RPMI8226 (cell line): ENCODE measurements around the gene AQP5.

Source experiments
- DNase-seq: peaks from one replicate; pipeline ENCODE4 v3.0.0-alpha.2; 2015

AQP5 gene

DNA sequence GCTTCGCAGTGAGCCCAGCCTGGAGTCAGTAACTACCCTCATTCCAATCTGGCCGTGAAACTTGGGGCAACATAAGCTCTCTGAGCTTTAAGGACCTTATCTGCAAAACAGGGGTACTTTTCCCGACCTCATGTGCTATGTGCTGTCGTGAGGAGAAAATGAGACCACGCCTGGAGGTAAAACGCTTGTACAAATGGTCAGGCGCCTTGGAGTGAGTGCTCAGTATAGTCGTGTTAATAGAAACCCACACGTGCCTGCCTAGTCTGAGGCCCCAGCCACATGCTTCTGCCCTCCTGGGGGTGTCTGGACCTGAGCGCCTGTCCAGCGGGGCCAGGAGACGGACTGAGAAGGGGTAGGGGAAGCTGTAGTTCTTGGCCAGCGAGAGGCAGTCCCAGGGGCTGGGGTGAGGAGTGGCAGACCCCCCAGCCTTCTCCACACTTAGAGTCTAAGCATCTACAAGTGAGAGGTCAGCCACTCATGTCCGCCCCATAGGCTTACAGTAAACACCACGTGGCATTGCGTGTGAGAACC lies 4.9 kb downstream of the AQP5 start:
- no peak for DNase-seq

GRCh38 chr12:49967042-49967776 lies 5.5 kb downstream of the AQP5 start:
- DNase-seq: peak; percentile 89

- no peak for DNase-seq
These were observed 6.1 kb downstream of the AQP5 start for GRCh38 chr12:49967777-49968250.

DNA sequence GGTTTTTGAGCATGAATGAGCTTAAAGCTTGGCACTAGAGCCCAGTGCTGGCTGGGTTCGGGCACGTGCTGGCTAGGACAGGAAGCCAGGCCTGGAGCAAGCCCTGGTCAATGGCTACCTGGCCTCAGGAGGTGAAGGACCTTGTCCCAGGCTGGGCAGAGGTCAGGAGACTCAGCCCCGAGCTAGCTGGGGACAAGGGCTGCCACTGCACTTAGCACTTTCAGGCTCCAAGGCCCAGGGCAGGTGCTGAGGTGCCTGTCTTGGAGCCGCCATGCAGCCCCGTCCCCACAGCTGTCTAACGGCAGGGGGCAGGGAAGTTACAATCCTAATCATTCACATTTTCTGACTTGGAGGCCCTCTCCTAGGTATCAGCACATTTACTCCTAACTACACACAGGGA lies 6.8 kb downstream of the AQP5 start:
- DNase-seq: no peak

- DNase-seq: no peak
These were observed 7.4 kb downstream of the AQP5 start for GRCh38 chr12:49969027-49969426.

DNA sequence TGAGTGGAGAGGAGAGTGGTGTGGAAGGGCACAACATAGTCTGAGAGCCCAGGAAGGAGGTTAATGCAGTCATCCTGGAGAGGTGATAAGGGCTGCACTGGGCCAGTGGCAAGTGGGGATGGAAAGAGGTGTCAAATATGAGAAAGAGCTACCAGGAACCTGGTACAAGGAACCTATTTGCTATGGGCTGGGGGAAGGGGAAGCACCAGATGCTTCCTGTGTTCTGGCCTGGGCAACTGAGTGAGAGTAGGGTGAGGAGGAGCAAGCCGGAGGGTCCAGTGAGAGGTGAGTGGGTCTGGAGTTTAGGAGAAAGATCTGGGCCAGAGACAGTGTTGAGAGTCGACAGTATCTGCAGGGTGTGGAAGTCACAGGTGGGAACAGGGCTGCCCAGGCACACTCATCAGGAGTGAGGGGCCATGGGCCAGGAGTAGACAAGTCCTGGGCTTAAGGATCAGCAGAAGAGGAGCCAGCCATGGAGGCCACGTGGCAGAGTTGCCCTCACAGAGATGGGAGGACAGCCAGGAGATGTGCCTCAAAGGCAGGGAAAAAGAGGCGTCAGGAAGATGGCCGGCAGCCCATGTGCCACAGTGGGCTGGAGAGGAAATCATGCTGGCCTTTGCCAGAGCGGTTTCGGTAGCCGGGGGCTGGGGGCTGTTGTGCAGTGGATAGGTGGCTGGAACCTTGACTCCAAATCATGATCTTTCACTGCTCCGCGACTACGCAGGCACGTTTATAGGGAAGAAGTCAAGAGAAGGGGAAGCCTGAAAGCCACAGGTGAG lies 8.2 kb downstream of the AQP5 start:
- no peak for DNase-seq

- DNase-seq: no peak
These were observed 9.0 kb downstream of the AQP5 start for GRCh38 chr12:49970658-49971057.

DNA sequence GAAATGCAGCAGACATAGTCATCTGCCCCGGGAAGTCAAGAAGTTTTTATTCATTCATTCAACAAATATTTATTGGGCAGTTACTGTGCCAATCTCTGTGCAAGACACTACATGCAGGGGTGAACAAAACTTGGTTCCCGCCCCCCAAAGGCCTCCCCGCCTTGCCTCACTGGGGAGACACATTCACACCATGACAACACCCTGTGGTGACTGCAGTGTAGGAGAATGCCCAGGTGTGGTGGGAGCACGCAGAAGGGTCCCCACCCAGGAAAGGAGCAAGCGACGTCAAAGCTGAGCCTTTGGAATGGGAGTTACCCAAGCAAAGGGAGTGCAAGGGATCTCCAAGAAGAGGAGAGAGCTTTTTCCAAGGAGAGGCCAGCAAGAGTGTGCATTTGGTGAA lies 9.5 kb downstream of the AQP5 start:
- DNase-seq: no peak

DNA sequence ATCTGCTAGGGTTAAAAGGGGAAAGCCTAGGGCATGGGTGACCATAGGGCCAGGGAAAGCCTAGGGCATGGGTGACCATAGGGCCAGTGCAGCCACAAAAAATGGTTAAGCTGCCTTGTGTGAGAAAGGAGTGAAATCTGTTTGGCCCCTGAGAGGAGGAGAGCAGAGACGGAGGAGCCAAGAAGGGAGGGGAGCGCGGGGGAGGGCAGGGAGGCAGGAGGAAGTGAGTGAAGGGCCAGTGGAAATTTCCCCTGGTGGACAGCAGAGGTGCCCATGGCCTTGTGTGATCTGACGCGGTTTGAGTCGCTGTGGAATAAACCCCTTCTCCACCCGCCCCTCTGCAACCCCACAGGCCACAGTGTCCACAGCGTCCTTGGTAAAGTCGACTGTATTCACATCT lies 10.5 kb downstream of the AQP5 start:
- no peak for DNase-seq

- DNase-seq: no peak
These were observed 11.1 kb downstream of the AQP5 start, which contains the start of gene AQP6 for GRCh38 chr12:49972641-49973360. Gene AQP6 (plus strand): TSS chr12:49972947. CDS start chr12:49973174, 227 bp downstream.

GRCh38 chr12:49973361-49973830 lies 11.7 kb downstream of the AQP5 start:
- no peak for DNase-seq

DNA sequence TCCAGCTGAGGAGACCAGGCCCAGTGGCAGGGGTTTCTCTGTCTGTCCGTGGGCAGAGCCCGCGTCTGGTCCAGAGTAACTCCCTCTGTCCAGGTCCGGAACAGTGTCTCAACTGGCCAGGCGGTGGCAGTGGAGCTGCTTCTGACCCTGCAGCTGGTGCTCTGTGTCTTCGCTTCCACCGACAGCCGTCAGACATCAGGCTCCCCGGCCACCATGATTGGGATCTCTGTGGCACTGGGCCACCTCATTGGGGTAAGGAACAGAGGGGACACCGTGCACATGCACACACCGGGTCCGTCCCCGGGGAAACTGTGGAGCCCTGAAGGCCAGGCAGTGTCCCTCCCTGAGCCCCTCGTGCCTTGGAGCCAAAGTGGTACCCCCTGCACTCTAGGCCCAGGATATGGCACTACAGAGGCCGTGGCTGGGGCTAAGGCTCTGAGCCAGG lies 12.6 kb downstream of the AQP5 start:
- DNase-seq: peak; percentile 33

DNA sequence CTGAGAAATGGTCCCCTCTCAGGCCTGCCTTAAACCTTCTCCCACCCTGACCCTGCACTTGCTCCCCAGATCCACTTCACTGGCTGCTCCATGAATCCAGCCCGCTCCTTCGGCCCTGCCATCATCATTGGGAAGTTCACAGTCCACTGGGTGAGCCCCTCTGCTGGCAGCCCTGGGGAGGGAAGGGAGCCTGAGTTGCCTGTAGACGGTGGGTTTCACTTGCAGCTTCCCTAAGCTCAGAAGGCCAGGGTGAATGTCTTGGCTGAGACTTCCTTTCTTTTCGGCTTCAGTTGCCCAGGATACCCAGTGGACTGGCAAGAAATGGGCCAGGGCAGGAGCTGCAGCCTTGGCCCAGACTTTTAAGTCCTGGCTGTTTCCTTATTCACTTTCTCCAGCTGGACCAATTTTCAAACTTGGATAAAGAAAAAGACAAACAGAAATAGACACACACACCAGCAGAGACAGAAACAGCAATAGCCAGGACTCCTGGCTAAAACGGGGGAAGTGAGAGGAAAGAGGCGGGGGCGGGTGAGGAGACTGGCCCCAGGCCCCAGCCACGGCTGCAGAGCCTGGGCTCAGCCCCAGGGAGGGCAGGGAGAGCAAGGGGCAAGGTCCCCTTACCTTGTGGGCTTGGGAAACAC lies 13.1 kb downstream of the AQP5 start:
- no peak for DNase-seq

DNA sequence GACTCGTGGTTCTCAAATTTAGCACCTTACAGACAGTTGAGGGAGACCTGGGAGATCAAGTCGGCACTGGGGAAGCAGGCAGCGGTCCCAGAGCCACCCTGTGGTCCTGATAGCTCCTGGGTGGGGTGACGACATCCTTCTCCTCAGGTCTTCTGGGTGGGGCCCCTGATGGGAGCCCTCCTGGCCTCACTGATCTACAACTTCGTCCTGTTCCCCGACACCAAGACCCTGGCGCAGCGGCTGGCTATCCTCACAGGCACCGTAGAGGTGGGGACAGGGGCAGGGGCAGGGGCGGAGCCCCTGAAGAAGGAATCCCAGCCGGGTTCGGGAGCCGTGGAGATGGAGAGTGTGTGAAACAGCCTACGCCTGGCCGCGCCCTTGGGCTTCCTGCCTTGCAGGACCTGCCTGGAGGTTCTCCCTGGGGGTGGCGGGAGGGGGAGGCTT lies 13.7 kb downstream of the AQP5 start:
- no peak for DNase-seq

DNA sequence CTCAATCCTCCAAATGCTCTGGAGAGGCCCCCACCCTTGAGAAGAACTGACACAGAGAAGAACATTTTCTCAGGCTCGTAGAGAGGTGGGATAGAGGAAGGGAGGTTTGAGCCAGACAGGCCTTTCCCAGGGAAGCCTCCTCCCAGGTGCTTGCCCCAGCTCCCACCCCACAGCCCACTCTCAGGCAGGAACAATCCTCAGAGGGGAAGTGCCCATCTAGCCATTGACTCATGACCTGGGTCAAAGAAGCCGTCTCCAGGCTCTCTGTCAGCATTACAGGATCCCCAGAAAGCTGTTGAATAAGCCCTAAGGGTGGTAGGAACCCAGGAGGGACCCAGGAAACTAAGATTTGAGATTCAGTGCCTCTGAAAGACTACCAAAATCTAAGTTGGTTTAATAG lies 14.9 kb downstream of the AQP5 start:
- DNase-seq: no peak

GRCh38 chr12:49978125-49978524 lies 16.5 kb downstream of the AQP5 start:
- DNase-seq: no peak

DNA sequence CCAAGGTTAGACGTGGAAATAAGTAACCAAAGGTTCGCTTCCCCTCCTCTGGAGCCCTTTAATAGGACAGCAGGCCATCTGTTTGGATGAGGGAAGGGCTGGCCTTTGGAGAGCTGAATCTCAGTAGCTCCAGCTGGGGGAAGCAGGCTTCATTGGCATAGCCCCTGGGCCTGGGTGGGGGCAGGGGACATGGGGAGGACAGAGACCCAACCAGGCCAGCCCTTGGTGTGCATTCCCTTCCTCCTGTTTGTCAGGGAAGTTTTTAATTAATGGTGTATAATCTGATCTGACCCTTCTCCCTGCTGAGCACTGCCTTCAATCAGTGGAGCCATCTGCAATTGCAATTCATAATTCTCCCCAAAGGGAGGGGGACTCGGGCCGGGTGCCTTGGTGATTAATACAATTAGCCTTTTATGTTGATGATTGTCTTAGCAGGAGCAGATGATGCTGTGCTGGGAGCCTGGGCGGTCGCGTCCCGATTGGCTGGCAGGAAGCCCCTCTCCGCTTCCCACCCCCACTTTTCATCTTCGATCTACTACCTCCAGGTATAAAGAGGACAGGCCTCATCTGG lies 17.4 kb downstream of the AQP5 start:
- no peak for DNase-seq

GRCh38 chr12:49979791-49980190 lies 18.1 kb downstream of the AQP5 start:
- DNase-seq: no peak

DNA sequence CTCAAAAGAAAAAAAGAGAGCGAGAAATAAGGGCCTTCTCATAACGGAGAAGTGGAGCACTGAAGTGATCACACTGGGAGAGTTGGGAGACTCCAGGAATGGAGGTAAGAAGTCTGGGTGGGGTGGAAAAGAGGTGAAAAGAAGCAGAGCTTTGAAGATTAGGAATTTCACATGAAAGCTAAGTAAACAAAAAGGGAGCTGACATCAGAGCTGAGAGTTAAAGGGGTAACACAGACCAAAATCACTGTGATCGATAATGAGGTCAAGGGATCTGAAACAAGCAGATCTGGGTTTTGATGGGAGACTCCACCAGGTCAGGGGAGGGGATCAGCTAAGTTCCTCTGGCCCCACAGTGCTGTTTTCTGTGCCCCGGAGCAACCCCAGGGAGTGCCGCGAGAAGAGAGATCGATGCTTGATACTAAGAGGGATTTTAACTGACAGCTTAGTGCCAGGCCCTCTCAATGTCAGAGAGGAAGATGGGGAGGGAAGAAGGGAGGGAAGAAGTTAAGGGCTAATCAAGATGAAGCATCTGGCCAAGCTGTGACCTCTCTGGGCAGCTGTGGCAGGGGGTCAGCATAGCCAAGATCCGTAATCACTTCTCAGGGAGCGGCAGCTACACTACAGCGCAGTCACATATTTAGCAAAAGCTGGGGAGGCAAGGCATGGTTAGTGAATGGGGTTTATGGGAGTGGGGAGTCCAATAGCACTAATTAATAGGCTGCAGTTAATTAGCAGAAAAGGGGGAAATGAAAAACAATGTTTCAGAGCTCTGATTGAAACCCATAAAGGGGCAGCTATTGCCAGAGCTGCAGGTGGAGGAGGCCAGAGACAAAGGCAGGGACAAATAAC lies 19.1 kb downstream of the AQP5 start:
- DNase-seq: no peak

DNA sequence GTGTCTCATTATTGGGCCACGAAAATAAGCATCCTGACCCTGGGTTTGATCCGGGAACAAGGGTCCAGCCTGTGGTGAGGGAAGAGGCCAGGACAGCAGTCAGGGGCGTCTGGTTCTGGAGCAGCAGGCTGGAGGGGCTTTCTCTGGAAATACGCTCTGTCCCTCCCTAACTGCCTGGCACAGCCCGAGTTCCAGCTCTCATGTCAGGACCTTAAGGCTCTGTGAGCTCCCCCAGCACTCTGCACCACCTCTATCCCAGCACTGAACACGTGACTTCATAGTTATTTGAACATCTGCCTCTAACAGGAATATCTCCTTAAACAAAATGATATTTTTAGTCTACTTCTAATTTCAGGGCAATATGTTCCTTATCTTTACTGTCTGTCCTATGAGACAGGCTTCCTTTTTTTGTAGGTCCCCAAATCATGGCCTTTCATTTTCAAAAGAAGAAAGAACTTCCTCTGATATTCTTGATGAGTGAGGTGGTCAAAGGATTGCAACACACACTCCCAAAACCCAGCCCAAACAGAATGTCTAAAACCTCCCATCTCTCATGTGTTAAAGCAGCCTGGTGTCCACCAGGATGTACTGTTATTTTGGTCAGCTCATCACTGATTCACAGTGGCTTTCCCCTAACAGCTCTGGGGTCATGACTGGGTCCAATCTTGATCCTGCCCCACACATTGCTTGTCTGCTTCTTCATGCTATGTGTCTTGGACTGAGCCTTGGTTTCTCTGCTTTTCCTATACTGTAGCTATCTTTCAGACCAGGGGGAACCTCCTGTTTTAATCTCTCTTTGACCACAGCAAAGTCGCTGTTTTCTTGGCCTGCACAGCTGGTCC lies 20.8 kb downstream of the AQP5 start:
- no peak for DNase-seq
